ENCODE measurements around the gene FAM72D. TPM values are rescaled to one million over a fixed set of nuclear protein-coding genes. Genes with fewer than 3 reads are reported as not detected.
"Not testable (repeated sequence)": the region's sequence is repeated elsewhere in the genome, so short reads cannot be mapped to it uniquely, and the experiment has no call there.

Gene FAM72D
- polyA plus RNA-seq, 3 donors = 0.48 to 1.2 (median 0.79) TPM

DNA sequence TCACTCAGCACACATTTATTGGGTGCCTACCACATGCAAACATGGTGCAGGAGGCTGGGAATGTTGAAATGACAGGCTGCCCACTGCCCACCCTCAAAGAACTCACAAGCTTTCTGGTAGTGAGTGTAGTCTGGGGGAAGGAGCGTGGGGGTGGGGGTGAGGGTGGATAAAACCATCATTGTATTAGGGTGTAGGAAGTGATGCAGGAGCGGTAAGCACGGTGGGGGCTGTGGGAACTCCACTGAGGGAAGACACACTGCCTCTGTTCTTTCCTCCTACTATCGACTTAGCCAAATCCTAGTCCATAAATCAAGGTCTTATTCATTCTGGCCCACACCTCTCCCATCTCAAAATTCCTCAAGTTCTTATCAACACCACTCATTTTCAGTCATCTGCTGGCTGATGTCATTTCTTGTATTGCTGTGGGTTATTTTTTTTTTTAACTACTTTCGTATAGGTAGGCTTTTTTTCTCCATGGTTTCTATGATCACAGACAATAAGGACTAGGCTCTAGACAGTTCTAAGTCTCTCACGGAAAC lies 21.7 kb upstream of the FAM72D start:
- H3K9ac ChIP-seq (ENCODE audit: insufficient read depth, low read length, poor library complexity, severe bottlenecking); H3K36me3 ChIP-seq (replicated peaks in 1 of 2; ENCODE audit: control insufficient read depth in 1 of 2, insufficient read depth in 2 of 2, low read length in 2 of 2); H3K36me3 Mint-ChIP-seq; H3K4me2 ChIP-seq (replicated peaks; ENCODE audit: extremely low read depth, low read length, poor library complexity, severe bottlenecking); intact Hi-C loops (cut with micrococcal nuclease); H3K4me3 ChIP-seq (replicated peaks in 1 of 3; ENCODE audit: low read depth in 2 of 3, low read length in 3 of 3); H3K4me1 ChIP-seq (ENCODE audit: control insufficient read depth in 1 of 2, insufficient read depth in 2 of 2, low read length in 2 of 2); H3K4me1 Mint-ChIP-seq; H3K9me3 Mint-ChIP-seq; H3K27ac Mint-ChIP-seq; H2AFZ ChIP-seq (ENCODE audit: insufficient read depth, low read depth, low read length, poor library complexity, severe bottlenecking); H3K79me2 ChIP-seq (ENCODE audit: insufficient read depth, low read length); H3K4me3 Mint-ChIP-seq; H3K9me3 ChIP-seq (replicated peaks in 1 of 2; ENCODE audit: control insufficient read depth in 1 of 2, insufficient read depth in 1 of 2, low read length in 2 of 2); H3K27ac ChIP-seq (ENCODE audit: low read depth in 1 of 2, low read length in 2 of 2); H3K27me3 Mint-ChIP-seq (ENCODE audit: low read depth in 3 of 3); H4K20me1 ChIP-seq (ENCODE audit: insufficient read depth, low read length); DNase-seq; H3K27me3 ChIP-seq (ENCODE audit: control insufficient read depth in 2 of 2, insufficient read depth in 2 of 2, low read length in 2 of 2): not testable (repeated sequence)
- no CpG with 5 or more reads among the region's 6 CpGs for WGBS (ENCODE audit: insufficient coverage)

DNA sequence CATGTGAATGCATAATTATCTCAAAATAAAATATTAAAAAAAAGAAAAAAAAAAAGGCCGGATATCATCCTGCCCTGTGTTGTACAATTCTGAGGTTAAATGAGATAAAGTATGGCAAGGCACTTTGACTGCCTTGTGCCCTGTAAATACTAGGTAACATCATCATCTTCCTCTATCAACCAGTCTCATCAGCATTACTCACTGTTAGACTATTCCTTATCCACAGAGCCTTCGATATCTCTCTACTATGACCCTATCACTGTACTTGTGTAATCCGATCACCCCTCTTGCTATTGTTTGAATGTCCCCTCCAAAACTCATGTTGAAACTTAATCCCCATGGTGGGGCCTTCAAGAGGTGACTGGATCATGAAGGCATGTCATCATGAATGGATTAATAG lies 18.9 kb upstream of the FAM72D start:
- H3K9me3 Mint-ChIP-seq; H3K4me3 Mint-ChIP-seq; H3K36me3 Mint-ChIP-seq; H4K20me1 ChIP-seq (ENCODE audit: insufficient read depth, low read length); H3K27me3 ChIP-seq (ENCODE audit: control insufficient read depth in 2 of 2, insufficient read depth in 2 of 2, low read length in 2 of 2); H3K27ac ChIP-seq (ENCODE audit: low read depth in 1 of 2, low read length in 2 of 2); H3K9me3 ChIP-seq (replicated peaks in 1 of 2; ENCODE audit: control insufficient read depth in 1 of 2, insufficient read depth in 1 of 2, low read length in 2 of 2); H3K4me1 ChIP-seq (ENCODE audit: control insufficient read depth in 1 of 2, insufficient read depth in 2 of 2, low read length in 2 of 2); H3K27ac Mint-ChIP-seq; H3K27me3 Mint-ChIP-seq (ENCODE audit: low read depth in 3 of 3); intact Hi-C loops (cut with micrococcal nuclease); H3K4me2 ChIP-seq (replicated peaks; ENCODE audit: extremely low read depth, low read length, poor library complexity, severe bottlenecking); DNase-seq; H3K4me3 ChIP-seq (replicated peaks in 1 of 3; ENCODE audit: low read depth in 2 of 3, low read length in 3 of 3); H3K4me1 Mint-ChIP-seq; H2AFZ ChIP-seq (ENCODE audit: insufficient read depth, low read depth, low read length, poor library complexity, severe bottlenecking); H3K9ac ChIP-seq (ENCODE audit: insufficient read depth, low read length, poor library complexity, severe bottlenecking); H3K36me3 ChIP-seq (replicated peaks in 1 of 2; ENCODE audit: control insufficient read depth in 1 of 2, insufficient read depth in 2 of 2, low read length in 2 of 2): not testable (repeated sequence)
- WGBS (ENCODE audit: insufficient coverage) = no CpG with 5 or more reads among the region's 3 CpGs
- peaks cover 14% of the 10 kb centered on the region for H3K79me2 ChIP-seq (ENCODE audit: insufficient read depth, low read length)

- H3K9me3 Mint-ChIP-seq; H3K4me3 Mint-ChIP-seq; H3K9ac ChIP-seq (ENCODE audit: insufficient read depth, low read length, poor library complexity, severe bottlenecking); H3K4me1 ChIP-seq (ENCODE audit: control insufficient read depth in 1 of 2, insufficient read depth in 2 of 2, low read length in 2 of 2); H2AFZ ChIP-seq (ENCODE audit: insufficient read depth, low read depth, low read length, poor library complexity, severe bottlenecking); H3K4me1 Mint-ChIP-seq; DNase-seq; H3K9me3 ChIP-seq (replicated peaks in 1 of 2; ENCODE audit: control insufficient read depth in 1 of 2, insufficient read depth in 1 of 2, low read length in 2 of 2); H3K27me3 ChIP-seq (ENCODE audit: control insufficient read depth in 2 of 2, insufficient read depth in 2 of 2, low read length in 2 of 2); intact Hi-C loops (cut with micrococcal nuclease); H3K27ac Mint-ChIP-seq; H3K27me3 Mint-ChIP-seq (ENCODE audit: low read depth in 3 of 3); H3K4me3 ChIP-seq (replicated peaks in 1 of 3; ENCODE audit: low read depth in 2 of 3, low read length in 3 of 3); H3K4me2 ChIP-seq (replicated peaks; ENCODE audit: extremely low read depth, low read length, poor library complexity, severe bottlenecking); H4K20me1 ChIP-seq (ENCODE audit: insufficient read depth, low read length); H3K27ac ChIP-seq (ENCODE audit: low read depth in 1 of 2, low read length in 2 of 2); H3K36me3 ChIP-seq (replicated peaks in 1 of 2; ENCODE audit: control insufficient read depth in 1 of 2, insufficient read depth in 2 of 2, low read length in 2 of 2); H3K36me3 Mint-ChIP-seq: not testable (repeated sequence)
- no CpG with 5 or more reads among the region's 11 CpGs for WGBS (ENCODE audit: insufficient coverage)
- peaks cover 14% of the 10 kb centered on the region for H3K79me2 ChIP-seq (ENCODE audit: insufficient read depth, low read length)
These were observed 17.6 kb upstream of the FAM72D start for GRCh38 chr1:145077872-145078786.

DNA sequence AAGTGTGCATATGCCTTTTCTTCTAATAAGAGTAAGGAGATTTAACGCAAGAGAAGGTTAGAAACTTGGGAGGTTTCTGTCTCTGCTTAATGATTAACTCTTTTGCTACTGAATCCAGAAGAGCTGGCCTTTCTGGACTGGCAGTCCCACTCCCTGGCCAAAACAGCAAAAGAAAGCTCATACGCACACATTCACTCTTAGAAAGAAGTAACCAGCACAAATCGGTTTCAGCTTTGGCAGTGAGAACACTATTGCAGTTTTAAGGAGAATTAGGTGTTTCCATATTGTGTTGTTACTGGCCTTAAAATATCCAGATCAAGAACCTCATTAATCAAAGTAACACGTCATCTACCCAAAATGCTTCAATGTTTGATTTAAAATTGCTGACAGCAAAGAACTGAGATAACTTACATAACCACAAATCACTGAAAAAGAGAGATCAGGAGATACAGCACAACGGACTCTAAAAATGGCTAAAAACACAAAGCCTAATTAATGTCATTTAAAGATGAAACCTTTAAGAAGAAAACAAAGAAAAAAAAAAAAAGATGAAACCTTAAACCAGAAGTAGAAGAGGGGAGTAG lies 16.9 kb upstream of the FAM72D start:
- H3K4me2 ChIP-seq (replicated peaks; ENCODE audit: extremely low read depth, low read length, poor library complexity, severe bottlenecking); H3K27ac Mint-ChIP-seq; H3K9me3 Mint-ChIP-seq; H3K4me1 Mint-ChIP-seq; H3K27ac ChIP-seq (ENCODE audit: low read depth in 1 of 2, low read length in 2 of 2); H3K4me3 Mint-ChIP-seq; H3K4me3 ChIP-seq (replicated peaks in 1 of 3; ENCODE audit: low read depth in 2 of 3, low read length in 3 of 3); H3K36me3 ChIP-seq (replicated peaks in 1 of 2; ENCODE audit: control insufficient read depth in 1 of 2, insufficient read depth in 2 of 2, low read length in 2 of 2); intact Hi-C loops (cut with micrococcal nuclease); H3K36me3 Mint-ChIP-seq; H3K4me1 ChIP-seq (ENCODE audit: control insufficient read depth in 1 of 2, insufficient read depth in 2 of 2, low read length in 2 of 2); H2AFZ ChIP-seq (ENCODE audit: insufficient read depth, low read depth, low read length, poor library complexity, severe bottlenecking); H3K9me3 ChIP-seq (replicated peaks in 1 of 2; ENCODE audit: control insufficient read depth in 1 of 2, insufficient read depth in 1 of 2, low read length in 2 of 2); H4K20me1 ChIP-seq (ENCODE audit: insufficient read depth, low read length); DNase-seq; H3K27me3 Mint-ChIP-seq (ENCODE audit: low read depth in 3 of 3); H3K27me3 ChIP-seq (ENCODE audit: control insufficient read depth in 2 of 2, insufficient read depth in 2 of 2, low read length in 2 of 2); H3K9ac ChIP-seq (ENCODE audit: insufficient read depth, low read length, poor library complexity, severe bottlenecking): not testable (repeated sequence)
- H3K79me2 ChIP-seq (ENCODE audit: insufficient read depth, low read length) = peaks cover 14% of the 10 kb centered on the region
- WGBS (ENCODE audit: insufficient coverage) = no CpG with 5 or more reads among the region's 5 CpGs

Data from CD14-positive monocyte (primary cell).